Measurements from ENCODE around the gene ANKS1B.

The ANKS1B gene

DNA sequence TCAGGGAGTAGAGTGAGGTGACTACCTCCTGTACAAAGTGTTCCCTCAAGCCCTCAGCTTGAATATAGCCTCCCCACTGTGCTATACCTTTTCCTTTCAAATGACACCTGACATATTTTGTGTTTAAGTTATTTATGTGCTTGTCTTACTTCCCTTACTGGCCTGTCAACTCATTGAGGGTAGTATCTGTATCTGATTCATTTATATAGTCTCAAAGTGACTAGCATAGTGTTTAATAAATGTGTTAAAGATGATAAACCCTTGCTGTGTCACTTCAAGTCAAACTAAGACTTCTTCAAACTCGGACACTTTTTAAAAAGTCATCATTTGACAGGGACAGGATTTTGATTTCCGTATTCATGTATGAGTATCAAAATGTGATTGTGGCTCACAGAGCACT lies 1287.5 kb downstream of the ANKS1B start:
- DNase-seq = no peak

DNA sequence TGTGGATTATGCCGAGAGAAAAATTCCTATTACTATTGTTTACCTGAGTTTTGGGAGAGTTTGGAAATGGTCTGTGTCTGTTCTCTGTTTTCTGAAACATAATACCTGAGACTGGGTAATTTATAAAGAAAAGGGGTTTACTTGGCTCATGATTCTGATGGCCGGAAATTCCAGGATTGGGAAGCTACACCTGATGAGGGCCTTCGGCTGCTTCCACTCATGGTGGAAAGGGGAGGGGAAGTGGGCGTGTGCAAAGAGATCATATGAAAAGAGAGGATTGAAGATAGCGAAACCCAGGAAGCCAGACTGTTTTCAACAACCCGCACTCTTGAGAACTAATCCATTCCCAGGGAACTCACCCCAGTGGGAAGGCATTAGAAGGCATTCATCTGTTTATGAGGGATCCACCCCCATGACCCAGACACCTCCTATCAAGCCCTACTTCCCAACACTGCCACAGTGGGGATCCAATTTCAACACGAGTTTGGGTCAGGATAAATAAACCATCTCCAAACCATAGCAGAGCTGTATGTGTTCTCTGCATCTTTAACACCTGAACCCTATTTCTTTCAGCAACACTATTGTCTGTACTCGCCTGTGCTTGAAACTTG lies 1288.6 kb downstream of the ANKS1B start:
- no peak for DNase-seq

DNA sequence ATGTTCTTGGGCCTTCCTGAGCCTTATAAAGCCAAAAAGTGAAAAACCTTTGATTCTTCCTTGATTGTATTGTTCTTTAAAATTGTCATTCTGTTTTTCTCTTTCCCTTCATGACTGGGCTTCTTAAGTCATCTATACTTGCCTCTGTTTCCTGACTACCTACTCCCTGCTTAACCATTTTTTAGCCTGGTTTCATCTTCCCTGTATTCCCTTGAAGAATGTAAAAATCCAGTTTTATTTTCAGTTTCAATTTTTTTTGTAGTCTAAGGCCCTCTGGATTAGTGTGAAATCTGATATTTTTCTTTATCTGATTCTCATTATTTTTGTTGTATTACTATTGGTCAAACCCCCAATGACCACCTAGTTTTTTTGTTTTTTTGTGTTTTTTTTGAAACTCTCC lies 1293.4 kb downstream of the ANKS1B start:
- DNase-seq = no peak

- DNase-seq = no peak
These were observed 1298.1 kb downstream of the ANKS1B start for GRCh38 chr12:98686603-98687002.

Measured in islet precursor cell (in vitro differentiated cells).